Stimulated activated CD4-positive, alpha-beta T cell treated with anti-CD3 and anti-CD28 coated beads, Interleukin-12 subunit alpha, Interleukin-12 subunit beta, amount 100 ng/mL, for 24 hours (primary cell): ENCODE measurements around the gene FOXF1.

Experiments
- DNase-seq, 2 experiments: peaks; one replicate each; pipeline ENCODE4 v3.0.0-alpha.2; 2020; ENCODE audit warnings: low read depth in 2 of 2

Gene FOXF1

DNA sequence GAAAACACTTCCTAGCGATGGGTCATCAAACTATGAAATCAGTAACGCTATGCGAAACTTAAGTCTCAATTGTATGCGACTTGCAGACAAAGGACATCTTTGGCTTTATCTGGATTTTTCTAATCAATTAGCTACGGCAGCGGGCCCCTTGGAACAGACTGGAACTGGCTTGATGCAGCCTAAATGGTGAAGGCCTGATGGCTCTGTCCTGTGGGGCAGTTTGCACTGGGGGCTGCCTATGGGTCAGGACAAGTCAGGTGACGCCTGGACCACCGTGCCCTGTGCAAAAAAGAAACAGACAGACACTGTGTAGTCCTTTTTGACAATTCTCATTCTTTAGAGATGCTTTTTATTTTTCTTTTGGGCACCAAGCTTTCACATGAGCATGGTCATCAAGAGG, 22.7 kb downstream of the FOXF1 start:
- no peak for DNase-seq

- no peak for DNase-seq
Observed at GRCh38 chr16:86533767-86534351, 23.5 kb downstream of the FOXF1 start.

- no peak for DNase-seq
Observed at GRCh38 chr16:86534779-86535615, 24.7 kb downstream of the FOXF1 start.

DNA sequence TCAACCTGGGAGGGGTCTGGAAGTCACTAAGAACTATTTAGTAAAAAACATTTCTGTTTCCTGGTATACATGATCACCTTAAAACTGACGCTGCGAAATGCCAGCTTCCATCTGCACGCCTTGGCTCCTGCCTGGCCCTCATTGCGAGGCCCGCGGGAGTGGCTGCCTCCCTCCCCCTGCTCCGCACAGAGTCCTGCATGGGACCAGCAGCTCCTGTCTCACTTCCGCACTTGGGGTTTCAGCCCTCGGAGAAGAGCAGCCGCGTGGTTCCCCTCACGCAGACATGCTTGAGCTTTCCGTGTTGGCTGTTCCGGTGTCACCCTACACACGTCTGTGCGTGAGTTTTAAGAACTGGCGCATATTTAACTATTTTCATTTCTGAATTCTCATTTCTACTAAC, 26.3 kb downstream of the FOXF1 start:
- DNase-seq, result no peak

DNA sequence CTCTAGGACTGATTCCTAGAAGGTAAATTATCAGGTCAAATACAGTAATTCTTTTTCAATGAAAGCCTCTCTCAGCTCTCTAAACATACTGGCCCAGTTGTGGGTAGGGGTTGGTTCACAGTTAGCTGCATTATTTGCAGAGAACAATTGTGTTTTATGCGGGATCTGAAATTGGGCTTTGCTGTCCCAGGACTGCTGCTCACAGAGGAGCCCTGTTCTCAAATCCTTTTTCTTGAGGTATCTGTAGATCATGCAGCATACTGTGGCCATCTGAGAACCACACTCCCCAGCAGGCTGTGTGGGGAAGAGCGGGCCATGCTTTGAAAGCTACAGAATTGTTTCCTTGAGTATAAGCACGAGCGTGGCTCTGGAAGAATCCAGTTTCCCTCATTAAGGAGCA, 27.2 kb downstream of the FOXF1 start:
- DNase-seq, result no peak

- DNase-seq, result no peak
Observed at GRCh38 chr16:86538196-86538780, 28.0 kb downstream of the FOXF1 start.

- no peak for DNase-seq
Observed at GRCh38 chr16:86540894-86541293, 30.6 kb downstream of the FOXF1 start.

- no peak for DNase-seq
Observed at GRCh38 chr16:86541560-86541959, 31.2 kb downstream of the FOXF1 start.

- no peak for DNase-seq
Observed at GRCh38 chr16:86542756-86543750, 32.7 kb downstream of the FOXF1 start.

DNA sequence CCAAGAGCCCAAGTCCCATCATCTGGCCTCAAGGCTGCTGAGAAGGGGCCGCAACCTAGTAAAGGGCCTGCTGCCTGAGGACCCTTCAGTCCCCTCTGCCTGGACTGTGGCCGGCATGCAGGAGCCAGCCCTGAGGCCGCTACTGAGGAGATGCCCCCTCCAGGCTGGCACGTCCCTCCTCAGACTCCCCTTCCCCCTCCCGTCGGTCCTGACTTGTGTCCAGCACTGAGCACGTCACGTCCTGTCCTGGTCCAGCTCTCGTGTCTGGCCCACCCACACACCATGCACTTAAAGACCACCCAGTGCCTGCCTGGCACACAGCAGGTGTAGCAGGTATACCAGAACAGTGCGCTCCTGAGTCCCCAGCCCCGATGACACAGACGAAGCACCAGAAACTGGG, 35.2 kb downstream of the FOXF1 start:
- DNase-seq, result no peak

GRCh38 chr16:86545954-86546637, 35.8 kb downstream of the FOXF1 start:
- no peak for DNase-seq

- DNase-seq, result no peak
Observed at GRCh38 chr16:86546638-86547013, 36.3 kb downstream of the FOXF1 start.

DNA sequence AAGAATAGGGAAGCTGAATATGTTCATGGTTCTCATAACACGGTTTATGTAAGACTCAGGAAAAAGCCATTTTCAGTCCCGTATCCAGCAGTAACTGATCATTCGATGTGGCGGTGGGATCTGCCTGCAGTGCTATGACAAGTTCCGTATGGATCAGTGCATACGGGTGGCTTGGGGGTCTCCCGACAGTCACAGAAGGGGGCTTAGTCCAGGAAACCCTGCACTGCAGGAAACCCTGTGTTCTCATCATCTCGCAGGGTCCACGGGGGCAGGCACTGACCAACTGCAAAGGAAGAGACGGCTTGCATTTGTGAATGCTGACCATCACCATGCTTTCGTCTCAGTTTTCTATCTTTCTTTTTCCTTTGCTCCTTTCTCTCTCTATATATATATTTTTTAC, 37.0 kb downstream of the FOXF1 start:
- no peak for DNase-seq

GRCh38 chr16:86549076-86549892, 39.0 kb downstream of the FOXF1 start:
- DNase-seq, result no peak

DNA sequence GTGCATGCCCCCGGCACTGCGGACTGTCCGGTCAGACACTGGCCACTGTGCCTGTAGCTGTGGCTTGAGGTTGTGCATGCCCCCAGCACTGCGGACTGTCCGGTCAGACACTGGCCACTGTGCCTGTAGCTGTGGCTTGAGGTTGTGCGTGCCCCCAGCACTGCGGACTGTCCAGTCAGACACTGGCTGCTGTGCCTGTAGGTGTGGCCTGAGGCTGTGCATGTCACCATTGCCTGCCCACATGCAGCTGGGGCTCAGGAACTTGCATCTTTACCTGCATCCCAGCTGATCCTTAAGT, 39.5 kb downstream of the FOXF1 start:
- DNase-seq, result no peak

- no peak for DNase-seq
Observed at GRCh38 chr16:86550281-86550680, 40.0 kb downstream of the FOXF1 start.

- DNase-seq, result no peak
Observed at GRCh38 chr16:86553356-86553755, 43.0 kb downstream of the FOXF1 start.

- DNase-seq, result no peak
Observed at GRCh38 chr16:86554599-86554916, 44.2 kb downstream of the FOXF1 start.

- peak; percentile 92 to 95 for DNase-seq
Observed at GRCh38 chr16:86554917-86555703, 44.8 kb downstream of the FOXF1 start, which contains the start of gene MTHFSD. TSS of gene MTHFSD (minus strand) at chr16:86555235. CDS start at chr16:86555184, 51 bp downstream.

DNA sequence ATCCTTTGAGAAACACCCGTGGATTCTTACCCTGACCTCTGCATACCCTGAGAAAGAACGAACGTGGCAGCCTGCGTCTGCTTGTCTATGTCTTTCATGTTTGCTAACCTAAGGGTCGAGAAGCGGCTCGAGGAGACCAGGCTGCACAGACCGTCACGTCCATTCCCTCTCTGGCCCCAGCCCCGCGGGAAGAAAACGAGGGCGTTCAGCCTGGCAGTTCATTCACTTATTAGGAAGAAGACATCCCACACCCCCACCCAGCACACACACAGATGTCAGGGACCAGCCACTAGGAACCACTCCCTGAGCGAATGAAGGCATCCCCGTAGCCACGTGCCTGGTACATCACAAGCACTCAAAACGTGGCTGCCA, 45.4 kb downstream of the FOXF1 start:
- DNase-seq, result no peak
